Inflammatory macrophage treated with lipopolysaccharide for 1 hour (primary cell): ENCODE results near the gene AVPR1A.
A peak's percentile ranks its signal among the peaks of the same experiment; 100 is the strongest.
"Not testable (repeated sequence)": the region's sequence is repeated elsewhere in the genome, so short reads cannot be mapped to it uniquely, and the experiment has no call there.

Source experiments
- DNase-seq, 2 donors: peaks; one replicate each; pipeline ENCODE4 v3.0.0-alpha.2; 2020 to 2022

Gene AVPR1A

GRCh38 chr12:63150713-63151622 lies at the start of gene AVPR1A:
TSS of gene AVPR1A (minus strand) at chr12:63151201. CDS start at chr12:63150836, 365 bp downstream.
- DNase-seq, result no peak

- DNase-seq, result no peak
Measured at GRCh38 chr12:63196168-63196567, 45.2 kb upstream of the AVPR1A start.

GRCh38 chr12:63179224-63179623 lies 28.2 kb upstream of the AVPR1A start:
- DNase-seq, result no peak

- no peak for DNase-seq
Measured at GRCh38 chr12:63170321-63170720, 19.3 kb upstream of the AVPR1A start.

- not testable (repeated sequence) for DNase-seq
Measured at GRCh38 chr12:63167741-63168140, 16.7 kb upstream of the AVPR1A start.

- no peak for DNase-seq
Measured at GRCh38 chr12:63164911-63165310, 13.9 kb upstream of the AVPR1A start.

- DNase-seq, result no peak
Measured at GRCh38 chr12:63163541-63163940, 12.5 kb upstream of the AVPR1A start.

- no peak for DNase-seq
Measured at GRCh38 chr12:63155375-63155774, 4.4 kb upstream of the AVPR1A start.

GRCh38 chr12:63154560-63154959 lies 3.6 kb upstream of the AVPR1A start:
- DNase-seq, result no peak

- no peak for DNase-seq
Measured at GRCh38 chr12:63152321-63152700, 1.3 kb upstream of the AVPR1A start.

- DNase-seq, result peak; percentile 18 to 19
Measured at GRCh38 chr12:63151623-63152320, 771 bp upstream of the AVPR1A start.

GRCh38 chr12:63149909-63150712 lies 890 bp downstream of the AVPR1A start:
- no peak for DNase-seq

GRCh38 chr12:63144556-63144955 lies 6.4 kb downstream of the AVPR1A start:
- no peak for DNase-seq

GRCh38 chr12:63138488-63138887 lies 12.5 kb downstream of the AVPR1A start:
- DNase-seq, result no peak

- DNase-seq, result no peak
Measured at GRCh38 chr12:63133981-63134380, 17.0 kb downstream of the AVPR1A start.

GRCh38 chr12:63132201-63132600 lies 18.8 kb downstream of the AVPR1A start:
- no peak for DNase-seq

- DNase-seq, result no peak
Measured at GRCh38 chr12:63129927-63130326, 21.1 kb downstream of the AVPR1A start.

GRCh38 chr12:63124778-63125177 lies 26.2 kb downstream of the AVPR1A start:
- DNase-seq, result no peak

- peak; percentile 14 to 35 for DNase-seq
Measured at GRCh38 chr12:63103494-63104131, 47.4 kb downstream of the AVPR1A start.

- no peak for DNase-seq
Measured at GRCh38 chr12:63101920-63102319, 49.1 kb downstream of the AVPR1A start.

GRCh38 chr12:63098851-63099250 lies 52.1 kb downstream of the AVPR1A start:
- DNase-seq, result no peak

GRCh38 chr12:63095369-63095980 lies 55.5 kb downstream of the AVPR1A start:
- DNase-seq, result no peak
